ENCODE results near the gene ZNF664. TPM values are rescaled to one million over a fixed set of nuclear protein-coding genes. Genes with fewer than 3 reads are reported as not detected.

The ZNF664 gene
- polyA plus RNA-seq, 3 donors = 1.5 to 20.9 (median 2.7) TPM

- H3K9ac ChIP-seq (ENCODE audit: insufficient read depth, low read length, poor library complexity, severe bottlenecking) = no peak overlapping the region
- H3K36me3 ChIP-seq (replicated peaks in 1 of 2; ENCODE audit: control insufficient read depth in 1 of 2, insufficient read depth in 2 of 2, low read length in 2 of 2) = no peaks in the 10 kb centered on the region
- H3K4me1 Mint-ChIP-seq = peaks cover 30% of the 10 kb centered on the region
Measured at GRCh38 chr12:123935956-123936355, 37.1 kb upstream of the ZNF664 start.

DNA sequence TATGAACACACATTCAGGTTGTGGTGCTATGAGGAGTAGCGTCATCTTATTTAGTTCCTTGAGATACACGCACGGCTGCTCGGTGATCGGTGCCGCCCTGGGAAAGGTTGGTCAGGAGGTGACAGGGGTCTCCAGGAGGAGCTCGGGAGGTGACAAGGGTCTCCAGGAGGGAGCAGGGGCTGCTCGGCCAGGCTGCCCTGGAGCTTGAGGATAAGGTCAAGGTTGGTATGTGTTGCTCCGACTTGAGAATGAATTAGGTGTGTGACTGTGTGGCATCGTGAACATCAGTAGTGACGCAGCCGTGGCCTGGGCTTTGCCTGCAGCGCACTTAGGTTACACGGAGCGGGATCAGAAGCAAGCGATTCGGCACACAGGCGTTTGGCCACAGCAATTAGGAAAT lies 36.5 kb upstream of the ZNF664 start:
- TF ChIP-seq CTCF (IDR thresholded peaks at IDR 0.05) = no peak
- Histone ChIP-seq H3K4me3 (replicated peaks in 1 of 3; ENCODE audit: low read depth in 2 of 3, low read length in 3 of 3) (no peak overlapping the region), H3K27ac (ENCODE audit: low read depth in 1 of 2, low read length in 2 of 2) (no peak overlapping the region), H3K4me2 (replicated peaks; ENCODE audit: extremely low read depth, low read length, poor library complexity, severe bottlenecking) (no peak overlapping the region), H3K27me3 (ENCODE audit: control insufficient read depth in 2 of 2, insufficient read depth in 2 of 2, low read length in 2 of 2) (no peaks in the 10 kb centered on the region), H2AFZ (ENCODE audit: insufficient read depth, low read depth, low read length, poor library complexity, severe bottlenecking) (no peak overlapping the region), H3K79me2 (ENCODE audit: insufficient read depth, low read length) (no peaks in the 10 kb centered on the region), H4K20me1 (ENCODE audit: insufficient read depth, low read length) (no peaks in the 10 kb centered on the region), H3K36me3 (replicated peaks in 1 of 2; ENCODE audit: control insufficient read depth in 1 of 2, insufficient read depth in 2 of 2, low read length in 2 of 2) (no peaks in the 10 kb centered on the region), H3K9me3 (replicated peaks in 1 of 2; ENCODE audit: control insufficient read depth in 1 of 2, insufficient read depth in 1 of 2, low read length in 2 of 2) (peaks cover 0 to 5% of the 10 kb centered on the region in 2 donors), H3K9ac (ENCODE audit: insufficient read depth, low read length, poor library complexity, severe bottlenecking) (no peak overlapping the region), H3K4me1 (ENCODE audit: control insufficient read depth in 1 of 2, insufficient read depth in 2 of 2, low read length in 2 of 2) (peaks cover 25 to 27% of the 10 kb centered on the region in 2 donors)
- peaks cover 0 to 9% (median 4%) of the 10 kb centered on the region in 7 donors for H3K9me3 Mint-ChIP-seq
- WGBS (ENCODE audit: insufficient coverage) = 98% methylated on average over 17 of the region's 18 CpGs
- H3K27me3 Mint-ChIP-seq (ENCODE audit: low read depth in 3 of 3) = peaks cover 0 to 6% (median 5%) of the 10 kb centered on the region in 3 donors
- H3K4me1 Mint-ChIP-seq = peaks cover 35% of the 10 kb centered on the region
- DNase-seq = no peak
- H3K36me3 Mint-ChIP-seq = peaks cover 9 to 15% of the 10 kb centered on the region in 2 donors
- peak overlapping the region in 1 of 2 donors; percentile 51 for H3K4me3 Mint-ChIP-seq
- H3K27ac Mint-ChIP-seq = no peak overlapping the region
- intact Hi-C loops (cut with micrococcal nuclease) = no loop called here

More at GRCh38 chr12:123935956-123936355, 37.1 kb upstream of the ZNF664 start:
- Histone ChIP-seq H3K4me1 (ENCODE audit: control insufficient read depth in 1 of 2, insufficient read depth in 2 of 2, low read length in 2 of 2) (peaks cover 20 to 22% of the 10 kb centered on the region in 2 donors), H3K4me3 (replicated peaks in 1 of 3; ENCODE audit: low read depth in 2 of 3, low read length in 3 of 3) (no peak overlapping the region), H3K27me3 (ENCODE audit: control insufficient read depth in 2 of 2, insufficient read depth in 2 of 2, low read length in 2 of 2) (no peaks in the 10 kb centered on the region), H4K20me1 (ENCODE audit: insufficient read depth, low read length) (no peaks in the 10 kb centered on the region), H3K9me3 (replicated peaks in 1 of 2; ENCODE audit: control insufficient read depth in 1 of 2, insufficient read depth in 1 of 2, low read length in 2 of 2) (no peaks in the 10 kb centered on the region), H3K79me2 (ENCODE audit: insufficient read depth, low read length) (no peaks in the 10 kb centered on the region), H3K27ac (ENCODE audit: low read depth in 1 of 2, low read length in 2 of 2) (no peak overlapping the region), H3K4me2 (replicated peaks; ENCODE audit: extremely low read depth, low read length, poor library complexity, severe bottlenecking) (no peak overlapping the region), H2AFZ (ENCODE audit: insufficient read depth, low read depth, low read length, poor library complexity, severe bottlenecking) (no peak overlapping the region)
- intact Hi-C loops (cut with micrococcal nuclease) = no loop called here
- Mint-ChIP-seq H3K4me3 (no peak overlapping the region), H3K36me3 (peaks cover 9 to 13% of the 10 kb centered on the region in 2 donors), H3K27ac (no peak overlapping the region), H3K9me3 (peaks cover 0 to 6% (median 0%) of the 10 kb centered on the region in 7 donors), H3K27me3 (ENCODE audit: low read depth in 3 of 3) (peaks cover 0 to 6% (median 5%) of the 10 kb centered on the region in 3 donors)
- no peak for TF ChIP-seq CTCF (IDR thresholded peaks at IDR 0.05)
- no peak for DNase-seq
- WGBS (ENCODE audit: insufficient coverage) = 100% methylated on average over 1 of the region's 7 CpGs
